Spleen (tissue), 11 donors: ENCODE data around the gene IKZF4. TPM values are rescaled to one million over a fixed set of nuclear protein-coding genes. Genes with fewer than 3 reads are reported as not detected.
A peak's percentile ranks its signal among the peaks of the same experiment; 100 is the strongest.

Experiments used
- DNase-seq: peaks from one replicate; pipeline ENCODE4 v3.0.0-alpha.2; 2020
- H3K27ac ChIP-seq, 8 donors: fragments of 200-600 bp; sonication (generic) in 7 of 8; 1 replicate in 4 of 8; 2 replicates in 4 of 8; pipeline versions ENCODE4 v1.5.0 to v1.8.0; 2016 to 2021; ENCODE audit warnings: inconsistent platforms in 4 of 8, mild to moderate bottlenecking in 4 of 8, moderate library complexity in 1 of 8
- H3K27me3 ChIP-seq, 7 donors: fragments of 200-600 bp; sonication (generic) in 6 of 7; replicated peaks in 1 of 7; 1 replicate in 4 of 7; 2 replicates in 3 of 7; pipeline versions ENCODE4 v1.5.0 to v1.8.0; 2016 to 2021; ENCODE audit warnings: inconsistent platforms in 3 of 7, mild to moderate bottlenecking in 1 of 7
- H3K36me3 ChIP-seq, 6 donors: fragments of 200-600 bp; sonication (generic) in 5 of 6; 1 replicate in 4 of 6; 2 replicates in 2 of 6; pipeline versions ENCODE4 v1.5.0 to v1.8.0; 2016 to 2021; ENCODE audit warnings: inconsistent platforms in 2 of 6
- H3K4me1 ChIP-seq, 6 donors: fragments of 200-600 bp; sonication (generic) in 5 of 6; 1 replicate in 3 of 6; 2 replicates in 3 of 6; pipeline versions ENCODE4 v1.5.0 to v1.8.0; 2016 to 2021; ENCODE audit warnings: inconsistent platforms in 3 of 6
- H3K4me3 ChIP-seq, 8 donors: fragments of 200-600 bp; sonication (generic) in 7 of 8; 1 replicate in 4 of 8; 2 replicates in 4 of 8; pipeline versions ENCODE4 v1.5.0 to v1.8.0; 2016 to 2021; ENCODE audit warnings: inconsistent platforms in 4 of 8, mild to moderate bottlenecking in 4 of 8, moderate library complexity in 2 of 8
- H3K9me3 ChIP-seq, 8 donors: fragments of 200-600 bp; sonication (generic) in 7 of 8; 1 replicate in 4 of 8; 2 replicates in 4 of 8; pipeline versions ENCODE4 v1.5.0 to v1.8.0; 2016 to 2021; ENCODE audit warnings: inconsistent platforms in 4 of 8
- POLR2A ChIP-seq, 3 donors: fragments of 450-650 bp; IDR thresholded peaks; one replicate each; pipeline ENCODE4 v1.5.1; 2017; ENCODE audit warnings: antibody characterized with exemption in 3 of 3, mild to moderate bottlenecking in 1 of 3
- POLR2AphosphoS5 ChIP-seq, 3 donors: sonication (generic); formaldehyde crosslinking; IDR thresholded peaks; one replicate each; pipeline ENCODE4 v1.5.1; 2017; ENCODE audit warnings: antibody characterized with exemption in 3 of 3
- WGBS, 5 donors: extraction: QIAGEN DNeasy Blood & Tissue Kit in 3 of 5; methylation state at CpG; one replicate each; pipeline versions ENCODE4 v1.1.5 to v1.1.7; 2013 to 2018; 5-methylcytosine and 5-hydroxymethylcytosine counted together
- intact Hi-C: fragments of 100-400 bp; cut with DNase I; formaldehyde crosslinking; loops from one replicate; pipeline ENCODE4 v1.15.0; 2023; ENCODE audit warnings: low total_unique reads
- polyA plus RNA-seq, 3 donors: library from polyadenylated mRNA; stranded (reverse); fragments of 200-250 nt; gene quantifications; one replicate each; pipeline ENCODE4 v1.2.1, GENCODE V29; 2013
- total RNA-seq, 7 donors: library from RNA; depleted of rRNA in 3 of 7; stranded (reverse); fragments of >200 nt in 3 of 7; fragmentation: NEBNext Ultra II Directional in 4 of 7; extraction: Animal tissue kit (Norgen Biotek cat#: 25700) in 4 of 7; gene quantifications; one replicate each; pipeline versions ENCODE4 v1.1.0 to v1.2.1, GENCODE V29; 2016 to 2021
- TF ChIP-seq, protein P1 (sequence below), 11 experiments: fragments of 200-600 bp in 7 of 11; fragments of 450-650 bp in 4 of 11; sonication (generic) in 4 of 11; IDR thresholded peaks in 8 of 11; conservative IDR thresholded peaks in 3 of 11; 1 replicate in 7 of 11; 2 replicates in 4 of 11; pipeline versions ENCODE4 v1.4.0 to v1.8.0; 2016 to 2021; ENCODE audit warnings: antibody characterized with exemption in 11 of 11, inconsistent platforms in 4 of 11, mild to moderate bottlenecking in 1 of 11
- donor health status: healthy with polysubstance abuse.
- donor health status: DM: no; HTN: no; CAD: no; lungs with moderate emphysema.
- donor health status: DM: no; HTN: no; CAD: no.
- donor health status: Bipolar disorder and iron deficiency.
- donor health status: healthy.
- donor health status: DM: no; HTN: no; CAD: no.
- donor health status: DM: yes; HTN: yes; CAD: no.

The IKZF4 gene
- total and polyA plus RNA-seq, 10 donors, result 0.80 to 9.3 (median 5.7) TPM

DNA sequence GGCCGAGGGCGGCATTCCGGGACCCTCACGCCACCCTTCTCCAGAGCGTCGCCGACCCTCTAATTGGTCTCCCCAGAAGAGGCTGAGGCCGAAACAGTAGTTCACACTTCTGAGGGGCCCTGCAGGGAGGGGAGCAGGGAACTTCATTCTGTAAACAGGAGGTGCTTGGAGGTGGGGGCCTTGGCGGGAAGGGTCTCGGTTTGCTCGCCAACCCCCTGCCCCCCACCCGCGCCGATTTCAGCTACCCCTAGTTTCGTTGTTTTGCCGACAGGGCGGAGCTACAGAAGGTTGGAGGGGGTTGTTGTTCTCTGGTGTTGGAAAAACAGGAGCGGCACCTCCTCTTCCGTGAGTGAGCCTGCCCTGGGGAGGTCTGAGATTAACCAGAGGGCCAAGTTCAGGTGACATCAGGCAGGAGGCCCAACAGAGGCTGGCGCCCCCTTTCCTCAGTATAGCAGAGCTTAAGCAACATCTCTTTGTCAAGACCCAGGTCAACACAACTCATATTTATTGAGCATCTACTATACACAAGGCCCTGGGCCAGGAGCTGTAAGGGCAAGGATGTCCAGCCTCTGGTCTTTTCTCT is 59.8 kb downstream of the IKZF4 start:
- H3K27ac ChIP-seq, result no peak overlapping the region

DNA sequence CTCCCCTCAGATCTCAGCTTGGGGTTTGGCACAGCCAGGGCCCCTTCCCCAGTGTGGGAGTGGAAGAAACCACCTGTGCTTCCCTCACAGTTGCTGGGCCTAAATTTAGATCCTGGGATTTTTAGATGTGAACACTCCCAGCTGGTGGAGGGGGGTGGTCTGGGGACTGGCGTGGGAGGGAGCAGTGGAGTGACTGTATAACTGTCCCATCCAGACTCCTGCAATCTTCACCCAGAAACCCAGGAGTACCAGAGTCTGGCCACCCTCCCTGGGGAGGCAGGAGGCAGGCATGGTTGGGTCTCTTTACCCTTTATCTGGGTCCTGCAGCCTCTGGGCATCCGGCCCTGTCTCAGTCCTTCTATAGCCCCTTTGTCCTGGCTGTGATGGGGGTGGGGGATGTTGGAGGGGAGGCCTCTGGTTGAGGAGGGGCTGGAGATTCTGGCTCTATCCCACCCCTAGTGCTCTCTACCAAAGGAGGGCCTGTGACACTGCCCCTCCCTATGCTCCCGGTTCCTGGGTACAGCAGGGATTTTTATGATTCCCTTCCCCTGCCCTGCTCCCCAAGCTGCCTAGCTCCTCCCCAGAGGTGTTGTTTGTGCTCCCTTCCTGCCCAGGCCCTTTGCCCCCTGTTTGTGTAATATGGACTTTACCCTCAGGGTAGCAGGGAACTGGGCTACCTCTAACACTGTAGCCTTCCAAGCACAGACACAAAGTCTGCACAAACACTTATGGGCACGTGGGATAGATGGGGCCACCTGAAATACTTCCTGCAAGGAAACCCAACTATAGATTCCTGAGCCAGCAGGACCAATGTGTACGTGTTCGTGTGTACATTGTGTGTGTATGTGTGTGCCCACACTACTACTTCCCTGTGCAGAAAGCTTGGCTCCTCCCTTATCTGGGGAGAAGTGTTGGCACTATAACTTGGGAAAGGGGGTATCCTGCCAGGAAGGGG is 60.8 kb downstream of the IKZF4 start:
- Histone ChIP-seq H3K4me1 (peaks cover 2 to 27% (median 20%) of the 10 kb centered on the region in 6 donors), H3K36me3 (no peaks in the 10 kb centered on the region), H3K27me3 (peaks cover 0 to 42% (median 15%) of the 10 kb centered on the region in 7 donors), H3K4me3 (no peak overlapping the region), H3K27ac (no peak overlapping the region), H3K9me3 (no peaks in the 10 kb centered on the region)
- DNase-seq, result no peak
- TF ChIP-seq, protein P1, sequence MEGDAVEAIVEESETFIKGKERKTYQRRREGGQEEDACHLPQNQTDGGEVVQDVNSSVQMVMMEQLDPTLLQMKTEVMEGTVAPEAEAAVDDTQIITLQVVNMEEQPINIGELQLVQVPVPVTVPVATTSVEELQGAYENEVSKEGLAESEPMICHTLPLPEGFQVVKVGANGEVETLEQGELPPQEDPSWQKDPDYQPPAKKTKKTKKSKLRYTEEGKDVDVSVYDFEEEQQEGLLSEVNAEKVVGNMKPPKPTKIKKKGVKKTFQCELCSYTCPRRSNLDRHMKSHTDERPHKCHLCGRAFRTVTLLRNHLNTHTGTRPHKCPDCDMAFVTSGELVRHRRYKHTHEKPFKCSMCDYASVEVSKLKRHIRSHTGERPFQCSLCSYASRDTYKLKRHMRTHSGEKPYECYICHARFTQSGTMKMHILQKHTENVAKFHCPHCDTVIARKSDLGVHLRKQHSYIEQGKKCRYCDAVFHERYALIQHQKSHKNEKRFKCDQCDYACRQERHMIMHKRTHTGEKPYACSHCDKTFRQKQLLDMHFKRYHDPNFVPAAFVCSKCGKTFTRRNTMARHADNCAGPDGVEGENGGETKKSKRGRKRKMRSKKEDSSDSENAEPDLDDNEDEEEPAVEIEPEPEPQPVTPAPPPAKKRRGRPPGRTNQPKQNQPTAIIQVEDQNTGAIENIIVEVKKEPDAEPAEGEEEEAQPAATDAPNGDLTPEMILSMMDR (IDR thresholded peaks at IDR 0.05 in 8 of 11, conservative IDR thresholded peaks at IDR 0.05 in 3 of 11), result no peak
- no peak for TF ChIP-seq POLR2A (IDR thresholded peaks at IDR 0.05)
- TF ChIP-seq POLR2AphosphoS5 (IDR thresholded peaks at IDR 0.05), result no peak
- intact Hi-C loops, result no loop called here
- WGBS, 5 donors, result 51 to 69% (median 63%) methylated on average over 6 of the region's 6 CpGs

More for the DNA sequence above, 59.8 kb downstream of the IKZF4 start:
- DNase-seq, result no peak
- H3K36me3 ChIP-seq, result no peaks in the 10 kb centered on the region
- H3K4me3 ChIP-seq, result peak overlapping the region in 6 of 8 donors; percentile 50 to 83 (median 56)
- WGBS, 5 donors, result 24 to 44% (median 32%) methylated on average over 13 to 20 of the region's 20 CpGs
- H3K4me1 ChIP-seq, result peaks cover 2 to 27% (median 20%) of the 10 kb centered on the region in 6 donors
- TF ChIP-seq, protein P1 (IDR thresholded peaks at IDR 0.05 in 8 of 11, conservative IDR thresholded peaks at IDR 0.05 in 3 of 11), result no peak
- TF ChIP-seq POLR2AphosphoS5 (IDR thresholded peaks at IDR 0.05) (no peak), POLR2A (IDR thresholded peaks at IDR 0.05) (no peak)
- no peaks in the 10 kb centered on the region for H3K9me3 ChIP-seq
- H3K27me3 ChIP-seq, result peaks cover 0 to 42% (median 15%) of the 10 kb centered on the region in 7 donors
- intact Hi-C loops, result no loop called here

DNA sequence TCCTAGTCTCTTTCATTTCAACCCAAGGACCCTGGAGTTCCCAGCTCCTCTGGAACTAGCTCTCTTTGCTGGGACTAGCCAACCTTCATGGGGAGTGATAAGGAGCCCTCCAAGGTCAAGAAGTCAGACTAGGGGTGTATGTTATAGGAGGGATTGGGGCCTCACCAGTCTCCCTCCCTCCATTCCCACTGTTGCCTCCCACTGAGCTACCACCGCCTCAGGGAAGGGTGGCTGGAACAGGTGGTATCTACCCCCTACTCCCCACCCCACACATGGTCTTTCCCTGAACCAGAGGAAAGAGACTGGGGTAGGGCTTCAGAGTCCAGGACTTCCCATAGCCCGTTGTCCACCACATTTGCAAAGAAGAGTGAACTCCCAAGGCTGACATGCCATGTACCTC is 61.5 kb downstream of the IKZF4 start:
- 71 to 90% (median 82%) methylated on average over 2 of the region's 2 CpGs for WGBS, 5 donors
- Histone ChIP-seq H3K27ac (no peak overlapping the region), H3K36me3 (no peaks in the 10 kb centered on the region), H3K9me3 (no peaks in the 10 kb centered on the region), H3K4me1 (peaks cover 2 to 27% (median 20%) of the 10 kb centered on the region in 6 donors), H3K4me3 (no peak overlapping the region), H3K27me3 (peaks cover 0 to 42% (median 15%) of the 10 kb centered on the region in 7 donors)
- intact Hi-C loops, result no loop called here
- no peak for DNase-seq
- TF ChIP-seq POLR2AphosphoS5 (IDR thresholded peaks at IDR 0.05) (no peak), POLR2A (IDR thresholded peaks at IDR 0.05) (no peak)
- TF ChIP-seq, protein P1 (IDR thresholded peaks at IDR 0.05 in 8 of 11, conservative IDR thresholded peaks at IDR 0.05 in 3 of 11), result no peak

GRCh38 chr12:56082967-56083366 is 62.1 kb downstream of the IKZF4 start:
- no peak overlapping the region for H3K27ac ChIP-seq
- intact Hi-C loops, result no loop called here
- H3K4me1 ChIP-seq, result peaks cover 2 to 27% (median 20%) of the 10 kb centered on the region in 6 donors
- H3K36me3 ChIP-seq, result no peaks in the 10 kb centered on the region
- peaks cover 0 to 42% (median 15%) of the 10 kb centered on the region in 7 donors for H3K27me3 ChIP-seq
- TF ChIP-seq POLR2AphosphoS5 (IDR thresholded peaks at IDR 0.05) (no peak), POLR2A (IDR thresholded peaks at IDR 0.05) (no peak)
- TF ChIP-seq, protein P1 (IDR thresholded peaks at IDR 0.05 in 8 of 11, conservative IDR thresholded peaks at IDR 0.05 in 3 of 11), result no peak
- DNase-seq, result no peak
- H3K9me3 ChIP-seq, result no peaks in the 10 kb centered on the region
- H3K4me3 ChIP-seq, result no peak overlapping the region
- 59 to 81% (median 75%) methylated on average over 3 of the region's 3 CpGs for WGBS, 5 donors
